DOHH2 (cell line): ENCODE results near the gene GET4.

Experiments
- H3F3A ChIP-seq: fragments of 200-600 bp; sonication (generic), shearing (Covaris generic); 2 replicates; pipeline ENCODE4 v1.6.0; 2016; ENCODE audit warnings: antibody characterized with exemption, mild to moderate bottlenecking; ENCODE audit not compliant: control insufficient read depth, insufficient read depth
- H3K27ac ChIP-seq: fragments of 200-600 bp; sonication (generic); 2 replicates; pipeline ENCODE4 v1.5.1; 2014; ENCODE audit warnings: low read depth, mild to moderate bottlenecking, low read length, moderate library complexity
- H3K27me3 ChIP-seq: fragments of 200-600 bp; sonication (generic); 2 replicates; pipeline ENCODE4 v1.6.1; 2014; ENCODE audit warnings: mild to moderate bottlenecking, low read length, mixed read lengths; ENCODE audit not compliant: control insufficient read depth
- H3K36me3 ChIP-seq: fragments of 200-600 bp; sonication (generic); 2 replicates; pipeline ENCODE4 v1.6.1; 2014; ENCODE audit warnings: mild to moderate bottlenecking, low read length, moderate library complexity, mixed read lengths; ENCODE audit not compliant: control insufficient read depth
- H3K4me1 ChIP-seq: fragments of 200-600 bp; sonication (generic); 2 replicates; pipeline ENCODE4 v1.6.1; 2014; ENCODE audit warnings: mild to moderate bottlenecking, low read length, mixed read lengths; ENCODE audit not compliant: control insufficient read depth
- H3K4me2 ChIP-seq: fragments of 200-600 bp; sonication (generic); 2 replicates; pipeline ENCODE4 v1.6.0; 2014; ENCODE audit warnings: mild to moderate bottlenecking, low read length, moderate library complexity
- H3K4me3 ChIP-seq: fragments of 200-600 bp; sonication (generic); 2 replicates; pipeline ENCODE4 v1.5.1; 2014; ENCODE audit warnings: mild to moderate bottlenecking, low read length, mixed read lengths
- H3K79me2 ChIP-seq: fragments of 200-600 bp; sonication (generic); 2 replicates; pipeline ENCODE4 v1.6.1; 2014; ENCODE audit warnings: mild to moderate bottlenecking, low read length, mixed read lengths; ENCODE audit not compliant: control insufficient read depth
- H3K9me2 ChIP-seq: fragments of 200-600 bp; sonication (generic); replicated peaks from 2 replicates; pipeline ENCODE4 v1.6.1; 2014; ENCODE audit warnings: mild to moderate bottlenecking, low read length, mixed read lengths; ENCODE audit not compliant: control insufficient read depth
- H3K9me3 ChIP-seq: fragments of 200-600 bp; sonication (generic); 2 replicates; pipeline ENCODE4 v1.6.1; 2014; ENCODE audit warnings: antibody characterized with exemption, low read length, mixed read lengths; ENCODE audit not compliant: control insufficient read depth, insufficient read depth
- H4K20me1 ChIP-seq: fragments of 200-600 bp; sonication (generic); 2 replicates; pipeline ENCODE4 v1.6.0; 2014; ENCODE audit warnings: low read depth, mild to moderate bottlenecking, antibody characterized with exemption, low read length, moderate library complexity; ENCODE audit not compliant: control insufficient read depth, insufficient read depth
- EZH2phosphoT487 ChIP-seq: fragments of 200-600 bp; sonication (generic); IDR thresholded peaks from 2 replicates; pipeline ENCODE4 v1.6.1; 2017; ENCODE audit warnings: borderline replicate concordance, mild to moderate bottlenecking, antibody characterized with exemption, low read length, moderate library complexity, mixed read lengths
- TF ChIP-seq, protein P1 (sequence below): fragments of 200-600 bp; sonication (generic); IDR thresholded peaks from one replicate; pipeline ENCODE4 v1.5.1; 2014; ENCODE audit warnings: antibody characterized with exemption, mild to moderate bottlenecking, low read depth, low read length; ENCODE audit not compliant: poor library complexity, severe bottlenecking

Gene GET4

DNA sequence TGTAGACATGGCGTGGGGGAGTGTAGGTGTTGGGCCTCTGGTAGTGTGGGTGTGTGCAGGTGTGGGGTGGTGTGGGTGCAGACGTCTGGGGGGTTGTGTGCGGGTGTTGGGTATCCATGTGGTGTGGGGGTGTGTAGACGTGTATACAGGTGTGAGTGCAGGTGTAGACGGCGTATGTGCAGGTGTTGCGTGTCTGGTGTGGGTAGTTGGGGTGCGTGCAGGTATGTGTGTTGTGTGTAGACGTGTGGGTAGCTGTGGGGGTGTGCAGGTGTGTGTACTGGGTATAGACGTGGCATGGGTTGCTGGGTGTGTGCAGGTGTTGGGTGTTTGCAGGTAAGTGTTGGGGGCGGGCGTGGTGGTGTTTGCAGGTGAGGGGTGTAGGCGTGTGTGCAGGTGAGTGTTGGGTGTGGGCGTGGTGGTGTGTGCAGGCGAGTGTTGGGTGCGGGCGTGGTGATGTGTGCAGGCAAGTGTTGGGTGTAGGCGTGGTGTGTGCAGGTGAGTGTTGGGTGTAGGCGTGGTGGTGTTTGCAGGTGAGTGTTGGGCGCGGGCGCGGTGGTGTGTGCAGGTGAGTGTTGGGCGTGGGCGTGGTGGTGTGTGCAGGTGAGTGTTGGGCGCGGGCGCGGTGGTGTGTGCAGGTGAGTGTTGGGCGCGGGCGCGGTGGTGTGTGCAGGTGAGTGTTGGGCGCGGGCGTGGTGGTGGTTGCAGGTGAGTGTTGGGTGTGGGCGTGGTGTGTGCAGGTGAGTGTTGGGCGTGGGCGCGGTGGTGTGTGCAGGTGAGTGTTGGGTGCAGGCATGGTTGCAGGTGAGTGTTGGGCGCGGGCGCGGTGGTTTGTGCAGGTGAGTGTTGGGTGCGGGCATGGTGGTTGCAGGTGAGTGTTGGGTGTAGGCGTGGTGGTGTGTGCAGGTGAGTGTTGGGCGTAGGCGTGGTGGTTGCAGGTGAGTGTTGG is 16.6 kb downstream of the GET4 start:
- H3K4me1 ChIP-seq, result no peaks in the 10 kb centered on the region
- H3K27me3 ChIP-seq, result no peaks in the 10 kb centered on the region
- no peak overlapping the region for H3K27ac ChIP-seq
- H3K9me2 ChIP-seq, result no peaks in the 10 kb centered on the region
- peaks cover 14% of the 10 kb centered on the region for H3K79me2 ChIP-seq
- no peaks in the 10 kb centered on the region for H3K9me3 ChIP-seq
- H3K4me3 ChIP-seq, result no peak overlapping the region
- no peaks in the 10 kb centered on the region for H3F3A ChIP-seq
- H3K4me2 ChIP-seq, result no peak overlapping the region
- H3K36me3 ChIP-seq, result peaks cover 83% of the 10 kb centered on the region
- H4K20me1 ChIP-seq, result no peaks in the 10 kb centered on the region
- TF ChIP-seq, protein P1, sequence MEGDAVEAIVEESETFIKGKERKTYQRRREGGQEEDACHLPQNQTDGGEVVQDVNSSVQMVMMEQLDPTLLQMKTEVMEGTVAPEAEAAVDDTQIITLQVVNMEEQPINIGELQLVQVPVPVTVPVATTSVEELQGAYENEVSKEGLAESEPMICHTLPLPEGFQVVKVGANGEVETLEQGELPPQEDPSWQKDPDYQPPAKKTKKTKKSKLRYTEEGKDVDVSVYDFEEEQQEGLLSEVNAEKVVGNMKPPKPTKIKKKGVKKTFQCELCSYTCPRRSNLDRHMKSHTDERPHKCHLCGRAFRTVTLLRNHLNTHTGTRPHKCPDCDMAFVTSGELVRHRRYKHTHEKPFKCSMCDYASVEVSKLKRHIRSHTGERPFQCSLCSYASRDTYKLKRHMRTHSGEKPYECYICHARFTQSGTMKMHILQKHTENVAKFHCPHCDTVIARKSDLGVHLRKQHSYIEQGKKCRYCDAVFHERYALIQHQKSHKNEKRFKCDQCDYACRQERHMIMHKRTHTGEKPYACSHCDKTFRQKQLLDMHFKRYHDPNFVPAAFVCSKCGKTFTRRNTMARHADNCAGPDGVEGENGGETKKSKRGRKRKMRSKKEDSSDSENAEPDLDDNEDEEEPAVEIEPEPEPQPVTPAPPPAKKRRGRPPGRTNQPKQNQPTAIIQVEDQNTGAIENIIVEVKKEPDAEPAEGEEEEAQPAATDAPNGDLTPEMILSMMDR, result no peak
- TF ChIP-seq EZH2phosphoT487, result no peak

DNA sequence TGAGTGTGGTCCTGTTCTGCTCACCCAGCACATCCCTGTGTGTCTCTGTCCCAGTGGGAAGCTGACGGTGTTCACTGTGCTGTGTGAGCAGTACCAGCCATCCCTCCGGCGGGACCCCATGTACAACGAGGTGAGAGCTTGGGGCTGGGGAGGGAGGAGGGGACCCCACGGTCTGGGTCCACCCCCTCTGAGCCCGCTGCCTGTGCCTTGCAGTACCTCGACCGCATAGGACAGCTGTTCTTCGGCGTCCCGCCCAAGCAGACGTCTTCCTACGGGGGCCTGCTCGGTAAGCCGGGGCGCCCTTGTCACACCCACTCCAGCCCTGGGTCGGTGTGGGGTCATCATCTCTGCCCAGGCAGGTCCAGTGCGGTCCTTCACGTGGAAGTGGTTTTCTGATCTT is 17.3 kb downstream of the GET4 start:
- H3K9me3 ChIP-seq, result no peaks in the 10 kb centered on the region
- H3K27ac ChIP-seq, result no peak overlapping the region
- H3K9me2 ChIP-seq, result no peaks in the 10 kb centered on the region
- TF ChIP-seq EZH2phosphoT487, result no peak
- TF ChIP-seq, protein P1, result no peak
- no peaks in the 10 kb centered on the region for H3F3A ChIP-seq
- peaks cover 6% of the 10 kb centered on the region for H3K79me2 ChIP-seq
- H3K4me3 ChIP-seq, result no peak overlapping the region
- H3K36me3 ChIP-seq, result peaks cover 76% of the 10 kb centered on the region
- H3K4me1 ChIP-seq, result no peaks in the 10 kb centered on the region
- H4K20me1 ChIP-seq, result no peaks in the 10 kb centered on the region
- H3K27me3 ChIP-seq, result no peaks in the 10 kb centered on the region
- H3K4me2 ChIP-seq, result no peak overlapping the region

DNA sequence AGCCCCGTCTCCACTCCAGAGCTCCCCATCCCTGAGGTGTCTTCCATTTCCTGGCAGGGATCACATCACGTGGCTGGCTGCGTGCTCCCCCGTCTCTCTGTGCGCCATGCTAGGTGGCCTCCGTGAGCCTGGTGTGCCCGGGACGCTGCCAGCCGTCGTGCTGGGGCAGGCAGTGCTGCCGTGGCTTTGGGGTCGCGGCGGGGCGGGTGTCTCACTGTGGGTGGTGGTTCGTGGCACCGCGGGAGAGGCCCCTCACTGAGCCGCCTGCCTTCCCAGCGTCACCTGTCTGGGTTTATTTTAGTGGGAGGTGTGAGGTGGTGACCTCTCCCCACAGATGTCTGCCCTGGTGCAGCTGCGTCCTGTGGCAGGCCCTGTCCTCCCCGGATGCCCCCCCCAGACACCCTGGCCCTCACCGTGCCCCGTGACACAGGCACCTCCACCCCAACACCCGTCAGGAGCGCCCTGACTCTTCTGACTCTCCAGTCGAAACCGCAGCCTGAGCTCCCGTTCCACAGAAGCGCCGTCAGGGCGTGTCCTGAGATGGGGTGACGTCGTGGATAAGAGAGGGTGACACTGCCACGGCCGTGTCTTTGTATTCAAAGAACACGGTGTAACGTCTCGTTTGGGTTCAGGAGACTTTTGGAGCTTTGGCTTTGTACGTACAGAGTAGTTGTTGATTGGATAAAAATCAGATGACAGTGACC is 18.0 kb downstream of the GET4 start:
- peaks cover 69% of the 10 kb centered on the region for H3K36me3 ChIP-seq
- no peaks in the 10 kb centered on the region for H4K20me1 ChIP-seq
- no peak overlapping the region for H3K27ac ChIP-seq
- TF ChIP-seq, protein P1, result no peak
- no peak for TF ChIP-seq EZH2phosphoT487
- no peaks in the 10 kb centered on the region for H3K9me3 ChIP-seq
- H3K9me2 ChIP-seq, result no peaks in the 10 kb centered on the region
- H3K4me3 ChIP-seq, result no peak overlapping the region
- H3K27me3 ChIP-seq, result no peaks in the 10 kb centered on the region
- no peaks in the 10 kb centered on the region for H3K79me2 ChIP-seq
- H3F3A ChIP-seq, result no peaks in the 10 kb centered on the region
- no peak overlapping the region for H3K4me2 ChIP-seq
- no peaks in the 10 kb centered on the region for H3K4me1 ChIP-seq
